GM04503 (cell line): ENCODE measurements around the gene RGS10.

ENCODE experiments used
- DNase-seq: peaks from one replicate; pipeline ENCODE4 v3.0.0-alpha.2; 2012; ENCODE audit warnings: low read depth

RGS10 gene

DNA sequence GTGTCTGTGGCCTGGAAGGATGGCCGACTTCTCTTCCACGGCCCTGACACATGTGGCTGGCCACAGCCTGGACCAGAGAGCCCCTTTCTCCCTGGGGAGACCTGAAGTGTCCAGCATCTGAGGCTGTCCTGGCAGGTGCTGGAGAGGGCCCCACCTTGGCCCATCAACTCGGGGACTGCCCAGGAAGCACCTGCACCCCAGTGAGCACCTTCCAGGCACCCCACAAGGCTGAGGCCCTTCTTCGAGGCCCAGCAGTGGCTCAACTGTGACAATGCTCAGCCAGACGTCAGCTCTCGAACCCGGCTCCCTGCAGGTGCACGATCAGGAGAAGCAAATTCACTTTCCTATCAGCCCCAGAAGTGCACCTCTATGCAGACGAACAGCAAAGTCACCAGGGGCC is 24.3 kb downstream of the RGS10 start:
- no peak for DNase-seq

GRCh38 chr10:119517235-119518141 is 25.0 kb downstream of the RGS10 start:
- no peak for DNase-seq

GRCh38 chr10:119516381-119517234 is 25.9 kb downstream of the RGS10 start:
- no peak for DNase-seq

GRCh38 chr10:119515511-119516045 is 26.9 kb downstream of the RGS10 start:
- no peak for DNase-seq

DNA sequence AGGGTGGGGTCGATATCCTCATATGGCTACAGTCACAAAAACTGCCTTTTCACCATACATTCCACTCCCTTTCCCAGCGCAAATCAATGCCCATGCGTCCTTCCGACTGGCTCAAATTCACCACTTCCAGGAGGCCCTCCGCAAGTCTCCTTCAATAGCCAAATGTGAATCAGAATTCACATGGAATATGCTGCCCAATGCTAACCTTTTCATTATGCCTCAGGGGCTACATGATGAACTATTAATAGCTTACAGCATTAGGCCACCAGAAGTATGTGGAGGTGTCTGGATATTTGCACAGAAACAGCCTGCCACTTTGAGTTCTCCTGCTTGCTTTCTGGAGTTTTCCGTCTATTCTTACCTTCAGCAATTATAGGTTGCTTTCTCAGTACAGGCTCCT is 27.7 kb downstream of the RGS10 start:
- no peak for DNase-seq

- DNase-seq = no peak
Observed at GRCh38 chr10:119511828-119512515, 30.5 kb downstream of the RGS10 start.

GRCh38 chr10:119509909-119510451 is 32.5 kb downstream of the RGS10 start:
- no peak for DNase-seq

GRCh38 chr10:119507115-119507514 is 35.4 kb downstream of the RGS10 start:
- no peak for DNase-seq

DNA sequence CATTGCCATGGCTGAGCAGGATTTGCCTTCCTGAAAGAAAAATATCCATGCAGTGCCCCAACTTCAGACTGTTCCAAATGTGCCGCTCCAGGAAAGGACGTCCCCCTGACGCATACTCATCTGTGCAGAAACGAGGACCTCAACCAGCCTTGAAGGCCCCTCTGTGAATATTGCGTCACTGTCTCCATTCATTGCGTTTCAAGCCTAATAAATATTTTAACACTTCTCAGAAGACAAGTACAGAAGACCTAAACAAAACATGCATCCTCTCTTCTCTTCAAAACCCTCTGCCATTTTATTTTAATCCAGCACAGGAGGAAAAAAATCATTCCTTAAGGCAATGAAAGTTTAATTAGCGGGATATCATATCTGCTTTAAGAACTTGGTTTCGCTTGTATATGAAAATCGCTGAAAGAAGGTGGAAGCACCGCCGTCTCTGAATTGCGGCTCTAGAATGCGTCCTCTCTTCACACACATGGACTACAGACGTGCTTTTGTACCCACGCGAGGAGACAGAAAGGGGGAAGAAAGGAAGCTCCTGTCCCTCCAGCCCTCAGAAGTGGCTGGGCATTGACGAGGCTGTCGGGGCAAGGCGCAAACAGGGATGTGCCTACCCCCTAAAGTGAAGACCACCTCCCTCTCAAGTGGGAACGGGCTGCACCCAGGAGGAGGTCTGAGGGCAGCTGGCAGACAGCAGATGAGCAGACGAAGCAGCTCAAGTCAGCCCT is 36.8 kb downstream of the RGS10 start:
- no peak for DNase-seq

- no peak for DNase-seq
Observed at GRCh38 chr10:119505131-119505551, 37.4 kb downstream of the RGS10 start.

DNA sequence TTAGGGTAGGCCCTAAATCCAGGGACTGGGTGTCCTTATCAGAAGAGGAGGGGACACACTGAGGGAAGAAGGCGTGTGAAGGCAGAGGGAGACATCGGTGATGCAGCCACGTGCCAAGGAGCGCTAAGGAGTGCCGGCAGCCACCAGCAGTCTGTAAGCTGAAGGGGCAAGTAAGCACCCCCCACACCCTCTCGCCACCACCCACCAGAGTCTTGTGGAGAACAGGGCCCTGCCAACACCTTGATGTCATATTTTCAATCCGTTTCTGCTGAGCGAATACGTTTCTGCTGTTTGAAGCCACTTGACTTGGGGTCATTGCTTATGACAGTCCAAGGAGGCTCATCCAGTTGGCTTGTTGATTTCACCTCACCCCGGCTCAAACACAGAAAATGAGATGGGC is 37.9 kb downstream of the RGS10 start:
- no peak for DNase-seq

DNA sequence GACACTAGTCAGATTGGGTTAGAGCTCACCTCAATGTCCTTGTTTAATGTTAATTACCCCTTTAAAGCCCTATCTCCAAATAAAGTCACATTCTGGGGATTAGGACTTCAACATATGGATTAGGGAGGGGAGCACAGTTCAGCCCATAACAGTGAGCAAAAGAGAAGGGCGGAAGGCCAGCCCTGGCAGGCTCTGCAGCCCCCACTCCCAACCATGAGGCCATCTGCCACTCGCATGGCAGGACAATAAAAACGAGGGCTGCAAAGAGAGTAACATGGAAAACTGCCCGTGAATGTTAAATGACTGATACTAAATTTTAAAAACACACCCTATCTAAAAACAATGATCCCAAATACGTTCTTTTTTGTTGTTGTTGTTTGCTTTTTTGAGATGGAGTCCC is 38.7 kb downstream of the RGS10 start:
- DNase-seq = no peak

DNA sequence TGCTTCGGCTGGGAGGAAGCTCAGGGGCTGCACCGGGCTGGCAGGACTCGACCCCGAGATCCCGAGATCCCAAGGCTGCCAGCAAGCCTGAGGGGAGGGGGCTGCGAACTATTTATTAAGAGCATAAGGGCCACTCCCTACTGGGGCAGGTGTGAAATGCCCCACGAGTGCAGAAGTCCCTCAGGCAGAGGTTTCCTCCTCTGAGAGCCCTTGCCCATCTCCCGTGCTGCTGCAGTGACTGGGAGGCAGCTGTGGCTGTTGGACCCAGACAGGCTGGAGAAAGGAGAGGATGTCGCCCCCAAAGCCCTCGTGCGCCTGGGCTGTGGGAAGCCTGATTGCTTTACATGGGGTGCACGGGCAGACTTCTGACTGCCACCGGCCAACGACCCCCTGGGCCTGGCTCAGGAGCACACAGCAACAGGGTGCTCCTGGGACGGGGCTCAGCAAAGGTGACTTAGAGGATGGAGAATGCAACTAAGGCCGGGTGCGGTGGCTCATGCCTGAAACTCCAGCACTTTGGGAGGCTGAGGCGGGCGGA is 39.8 kb downstream of the RGS10 start:
- DNase-seq = no peak

DNA sequence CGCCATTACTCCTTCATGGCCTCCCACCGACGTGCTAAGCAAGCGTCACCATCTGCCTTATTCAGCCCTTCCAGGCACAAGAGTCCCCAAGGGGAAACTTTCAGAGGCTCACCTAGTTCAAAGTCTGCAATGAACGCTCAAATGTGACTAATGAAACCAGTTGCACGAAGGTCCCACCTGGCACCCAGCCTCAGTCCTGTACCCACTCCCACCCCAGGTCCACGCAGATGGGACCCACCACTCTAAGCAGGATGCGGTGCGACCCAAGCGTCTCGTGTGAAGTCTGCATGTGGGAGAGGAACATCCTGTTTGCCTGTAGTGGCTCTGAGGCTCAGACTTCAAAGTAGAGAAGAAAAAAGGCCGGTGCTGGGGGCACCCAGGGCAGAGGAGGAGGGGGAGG is 40.3 kb downstream of the RGS10 start:
- DNase-seq = no peak

DNA sequence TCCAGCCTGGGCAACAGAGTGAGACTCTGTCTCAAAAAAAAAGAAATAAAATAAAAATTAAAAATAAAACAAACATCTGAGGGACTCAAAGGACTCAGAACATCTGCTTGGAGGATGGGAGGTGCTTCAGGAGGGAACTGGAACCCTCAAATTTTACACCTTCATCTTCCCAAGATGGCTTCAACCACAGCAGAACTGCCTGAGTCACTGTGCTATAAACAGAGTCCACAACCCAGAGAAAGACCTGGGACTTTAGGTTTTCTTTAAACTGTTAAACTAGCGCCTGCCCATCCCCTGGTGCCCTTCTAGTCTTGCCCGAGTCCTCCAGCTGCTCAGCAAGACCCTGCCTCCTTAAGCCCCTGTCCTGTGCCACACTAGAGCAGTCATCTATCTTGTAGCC is 40.8 kb downstream of the RGS10 start:
- DNase-seq = no peak

GRCh38 chr10:119500821-119501220 is 41.7 kb downstream of the RGS10 start:
- DNase-seq = no peak

DNA sequence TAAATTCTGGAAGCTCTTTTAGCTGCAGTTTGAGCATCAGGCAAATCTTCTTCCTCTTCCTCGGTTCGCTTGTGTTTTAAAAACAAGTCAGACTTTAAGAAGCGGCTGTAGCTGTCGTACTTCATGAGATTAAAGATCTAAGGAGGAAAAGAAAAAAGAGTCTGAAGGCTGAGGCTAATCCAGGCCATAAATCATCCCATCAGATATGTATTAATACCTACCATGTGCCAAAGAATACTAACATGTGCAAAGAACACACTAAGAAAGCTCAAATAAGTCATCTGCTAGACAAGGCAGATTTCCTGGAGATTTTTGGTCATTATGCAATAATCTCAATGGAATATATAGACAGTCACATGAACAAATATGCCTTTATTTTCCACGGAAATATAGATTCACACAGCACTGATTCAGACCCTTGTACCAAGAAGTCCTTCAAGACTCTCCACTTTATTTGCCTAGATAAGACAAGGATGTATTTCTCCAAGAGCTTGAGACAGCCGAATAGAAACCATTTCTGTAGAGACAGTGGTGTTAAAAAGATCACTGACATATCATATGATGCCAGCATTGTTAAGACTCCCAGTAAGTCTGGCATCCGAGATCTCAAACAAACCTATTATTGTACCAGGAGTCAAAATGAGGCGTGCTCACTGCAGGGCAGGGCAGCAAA is 42.3 kb downstream of the RGS10 start:
- DNase-seq = no peak

DNA sequence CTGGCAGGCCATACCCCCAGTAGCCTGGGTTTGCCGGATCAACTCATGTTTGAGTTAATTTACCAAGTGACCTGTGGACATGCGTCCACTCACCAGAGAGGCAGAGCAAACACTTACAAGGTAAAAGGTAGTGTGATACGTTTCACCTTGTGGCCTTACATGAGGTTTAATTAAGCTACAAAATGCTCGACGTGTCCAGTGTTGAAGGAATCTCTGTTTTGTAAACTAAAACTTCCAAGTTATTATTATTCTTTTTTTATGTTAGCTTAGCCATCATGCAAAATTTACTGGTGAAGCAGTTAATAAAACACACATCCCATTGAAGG is 42.9 kb downstream of the RGS10 start:
- DNase-seq = no peak

DNA sequence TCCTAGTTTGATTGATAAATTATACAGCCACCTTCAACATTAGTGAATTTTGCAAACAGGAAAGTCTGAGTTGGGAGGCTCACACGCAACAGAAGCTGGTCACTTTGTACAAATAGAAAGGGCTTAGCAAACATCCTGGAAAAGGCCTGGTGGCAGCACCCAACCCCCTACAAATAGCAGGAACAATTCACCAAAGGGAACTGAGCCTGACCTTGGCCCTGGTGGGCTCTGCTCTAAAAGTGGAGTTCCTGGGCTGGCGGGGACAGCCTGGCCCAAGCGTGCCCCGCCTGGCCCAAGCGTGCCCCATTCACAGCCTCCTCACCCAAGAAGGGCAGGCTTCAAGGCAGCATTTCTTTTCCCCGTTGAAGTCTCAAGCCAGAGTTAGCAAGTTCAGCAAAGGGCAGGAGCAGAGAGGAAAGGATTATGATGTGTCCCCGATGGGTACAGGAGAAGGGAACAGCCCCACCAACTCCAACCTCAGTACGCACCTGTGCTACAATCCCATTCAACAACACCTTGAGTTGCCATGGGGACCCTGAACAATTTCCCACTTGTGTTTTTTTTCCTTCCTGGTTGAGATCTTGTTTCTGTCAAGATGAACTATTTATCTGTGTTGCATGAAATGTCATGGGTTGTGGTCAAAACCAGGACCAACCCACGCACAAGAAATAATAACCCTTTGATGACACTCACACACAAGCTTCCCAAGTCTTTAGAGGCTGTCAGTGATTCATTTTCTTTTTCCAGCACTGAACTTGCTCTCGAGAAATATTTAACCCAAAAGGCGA is 43.4 kb downstream of the RGS10 start:
- DNase-seq = no peak

- DNase-seq = no peak
Observed at GRCh38 chr10:119497243-119497642, 45.3 kb downstream of the RGS10 start.
